NCI-H524 treated with DMSO at 0.1 percent for 48 hours (cell line): ENCODE results near the gene PEMT.

ENCODE experiments used
- DNase-seq: peaks from one replicate; lab custom pipeline; 2025; lab: John Stamatoyannopoulos, UW

The PEMT gene

GRCh38 chr17:17503566-17504130, 87.9 kb downstream of the PEMT start:
- DNase-seq = no peak

GRCh38 chr17:17502741-17503565, 88.6 kb downstream of the PEMT start:
- no peak for DNase-seq

GRCh38 chr17:17500999-17501605, 90.4 kb downstream of the PEMT start:
- no peak for DNase-seq

- DNase-seq = no peak
These were observed 91.9 kb downstream of the PEMT start for GRCh38 chr17:17499402-17500145.

- DNase-seq = no peak
These were observed 92.8 kb downstream of the PEMT start for GRCh38 chr17:17498606-17499301.

- DNase-seq = no peak
These were observed 93.5 kb downstream of the PEMT start for GRCh38 chr17:17497845-17498520.

GRCh38 chr17:17497065-17497844, 94.3 kb downstream of the PEMT start:
- no peak for DNase-seq

- DNase-seq = no peak
These were observed 95.1 kb downstream of the PEMT start, which contains the start of gene RASD1 for GRCh38 chr17:17496189-17497064. Gene RASD1, minus strand, starts transcription at chr17:17496395. Its CDS starts 214 bp downstream, at chr17:17496181.

- DNase-seq = no peak
These were observed 95.8 kb downstream of the PEMT start for GRCh38 chr17:17495536-17496188.

- DNase-seq = no peak
These were observed 96.5 kb downstream of the PEMT start for GRCh38 chr17:17494870-17495535.

GRCh38 chr17:17494499-17494869, 97.0 kb downstream of the PEMT start:
- DNase-seq = no peak

- no peak for DNase-seq
These were observed 97.5 kb downstream of the PEMT start for GRCh38 chr17:17493986-17494466.

- DNase-seq = peak; percentile 34
These were observed 98.1 kb downstream of the PEMT start for GRCh38 chr17:17493249-17493985.

- no peak for DNase-seq
These were observed 98.9 kb downstream of the PEMT start for GRCh38 chr17:17492571-17492970.

- DNase-seq = no peak
These were observed 99.4 kb downstream of the PEMT start for GRCh38 chr17:17492085-17492484.

GRCh38 chr17:17491546-17491988, 99.9 kb downstream of the PEMT start:
- peak; percentile 89 for DNase-seq

- DNase-seq = no peak
These were observed 100.5 kb downstream of the PEMT start for GRCh38 chr17:17491031-17491471.
